Retinal pigment epithelial cell (primary cell): ENCODE data around the gene UPF3B.
"Not testable (repeated sequence)": the region's sequence is repeated elsewhere in the genome, so short reads cannot be mapped to it uniquely, and the experiment has no call there.

ENCODE experiments used
- DNase-seq: peaks from one replicate; pipeline ENCODE4 v3.0.0-alpha.2; 2010; ENCODE audit warnings: low read depth
- H3K4me3 ChIP-seq: 2 replicates; pipeline ENCODE4 v1.5.1; 2011; ENCODE audit warnings: mild to moderate bottlenecking, low read length, control low read depth, moderate library complexity
- TF ChIP-seq, protein P1 (sequence below): conservative IDR thresholded peaks from 2 replicates; pipeline ENCODE4 v1.5.1; 2011; ENCODE audit warnings: low read depth, low read length, control low read depth, inconsistent platforms

UPF3B gene

GRCh38 chrX:119816300-119816699 lies 36.5 kb downstream of the UPF3B start:
- H3K4me3 ChIP-seq, result no peak overlapping the region
- no peak for DNase-seq
- TF ChIP-seq, protein P1, sequence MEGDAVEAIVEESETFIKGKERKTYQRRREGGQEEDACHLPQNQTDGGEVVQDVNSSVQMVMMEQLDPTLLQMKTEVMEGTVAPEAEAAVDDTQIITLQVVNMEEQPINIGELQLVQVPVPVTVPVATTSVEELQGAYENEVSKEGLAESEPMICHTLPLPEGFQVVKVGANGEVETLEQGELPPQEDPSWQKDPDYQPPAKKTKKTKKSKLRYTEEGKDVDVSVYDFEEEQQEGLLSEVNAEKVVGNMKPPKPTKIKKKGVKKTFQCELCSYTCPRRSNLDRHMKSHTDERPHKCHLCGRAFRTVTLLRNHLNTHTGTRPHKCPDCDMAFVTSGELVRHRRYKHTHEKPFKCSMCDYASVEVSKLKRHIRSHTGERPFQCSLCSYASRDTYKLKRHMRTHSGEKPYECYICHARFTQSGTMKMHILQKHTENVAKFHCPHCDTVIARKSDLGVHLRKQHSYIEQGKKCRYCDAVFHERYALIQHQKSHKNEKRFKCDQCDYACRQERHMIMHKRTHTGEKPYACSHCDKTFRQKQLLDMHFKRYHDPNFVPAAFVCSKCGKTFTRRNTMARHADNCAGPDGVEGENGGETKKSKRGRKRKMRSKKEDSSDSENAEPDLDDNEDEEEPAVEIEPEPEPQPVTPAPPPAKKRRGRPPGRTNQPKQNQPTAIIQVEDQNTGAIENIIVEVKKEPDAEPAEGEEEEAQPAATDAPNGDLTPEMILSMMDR, result no peak

GRCh38 chrX:119809185-119809666 lies 43.5 kb downstream of the UPF3B start:
- no peak overlapping the region for H3K4me3 ChIP-seq
- no peak for DNase-seq
- TF ChIP-seq, protein P1, result no peak

GRCh38 chrX:119808461-119808860 lies 44.3 kb downstream of the UPF3B start:
- DNase-seq, H3K4me3 ChIP-seq: not testable (repeated sequence)

DNA sequence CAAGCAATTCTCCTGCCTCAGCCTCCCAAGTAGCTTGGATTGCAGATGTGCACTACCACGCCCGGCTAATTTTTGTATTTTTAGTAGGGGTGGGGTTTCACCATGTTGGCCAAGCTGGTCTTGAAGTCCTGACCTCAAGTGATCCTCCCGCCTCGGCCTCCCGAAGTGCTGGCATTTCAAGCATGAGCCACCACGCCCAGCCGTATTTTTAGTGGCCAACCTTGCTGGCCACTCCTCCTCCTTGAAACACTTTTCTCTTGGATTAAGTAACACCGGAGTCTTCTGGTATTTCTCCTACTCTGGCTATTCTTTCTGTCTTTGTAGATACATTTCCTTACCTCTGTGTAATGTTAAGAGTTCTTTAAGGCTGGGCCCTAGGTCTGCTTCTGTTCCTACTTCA lies 50.2 kb downstream of the UPF3B start:
- H3K4me3 ChIP-seq, result no peak overlapping the region
- no peak for DNase-seq
- TF ChIP-seq, protein P1, result no peak

- TF ChIP-seq, protein P1, result no peak
- H3K4me3 ChIP-seq, result no peak overlapping the region
- DNase-seq, result no peak
Observed at GRCh38 chrX:119801253-119802221, 51.2 kb downstream of the UPF3B start.

GRCh38 chrX:119791437-119792231 lies 61.1 kb downstream of the UPF3B start, which contains the start of gene RPL39:
Gene RPL39, minus strand, starts transcription at chrX:119791630. Its CDS starts 54 bp downstream, at chrX:119791576.
- DNase-seq, result peak; percentile 62
- peak within 1 kb of the TSS; percentile 86 for H3K4me3 ChIP-seq
- TF ChIP-seq, protein P1, result no peak

- H3K4me3 ChIP-seq, result peak overlapping the region; percentile 86
- DNase-seq, result no peak
- TF ChIP-seq, protein P1, result peak; percentile 27
Observed at GRCh38 chrX:119790977-119791436, 61.8 kb downstream of the UPF3B start.
